ENCODE data around the gene MYCBP.

The MYCBP gene

DNA sequence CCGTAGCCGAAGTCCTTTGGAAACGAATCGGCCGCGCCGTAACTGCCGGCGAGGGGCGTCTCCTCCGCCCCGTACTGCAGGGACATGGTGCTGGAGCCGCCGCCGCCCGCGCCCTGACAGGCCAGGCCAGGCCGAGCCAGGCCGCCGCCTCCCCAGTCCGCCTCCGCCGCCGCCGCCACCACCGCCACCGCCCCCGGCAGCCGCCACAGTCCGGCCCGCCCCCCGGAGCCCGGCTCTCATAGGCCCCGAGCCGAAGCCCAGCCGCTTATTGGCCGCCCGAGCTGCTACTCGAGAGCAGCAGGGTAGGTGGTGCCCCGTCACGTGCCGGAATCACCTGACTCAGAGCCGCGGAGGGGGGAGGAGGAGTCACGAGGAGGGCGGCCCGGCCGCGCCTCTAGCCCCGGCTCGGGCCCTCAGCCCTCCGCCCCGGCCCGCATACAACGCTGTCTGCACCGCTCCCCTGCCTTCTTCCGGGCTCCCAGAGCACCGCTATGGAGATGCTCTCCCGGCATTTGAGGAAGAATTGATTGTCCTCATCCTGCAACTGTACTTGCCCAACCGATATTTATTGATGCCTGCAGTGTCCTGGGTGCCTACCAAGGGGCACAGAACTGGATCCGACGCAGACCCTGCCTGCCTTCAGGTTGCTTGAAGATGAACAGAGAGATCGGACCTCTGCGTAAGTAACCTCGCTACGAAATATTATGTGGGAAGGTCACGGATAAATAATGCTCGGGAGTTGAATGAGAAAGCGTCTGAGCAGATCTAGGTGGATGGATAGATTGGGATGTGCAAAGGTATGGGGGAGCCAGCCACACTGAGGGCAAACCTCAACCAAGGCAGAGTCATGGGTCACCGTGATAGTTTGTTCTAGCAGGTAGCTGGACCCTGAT, 13.3 kb downstream of the MYCBP start, which contains the start of gene RRAGC (continued):
- TF ChIP-seq, protein P1, sequence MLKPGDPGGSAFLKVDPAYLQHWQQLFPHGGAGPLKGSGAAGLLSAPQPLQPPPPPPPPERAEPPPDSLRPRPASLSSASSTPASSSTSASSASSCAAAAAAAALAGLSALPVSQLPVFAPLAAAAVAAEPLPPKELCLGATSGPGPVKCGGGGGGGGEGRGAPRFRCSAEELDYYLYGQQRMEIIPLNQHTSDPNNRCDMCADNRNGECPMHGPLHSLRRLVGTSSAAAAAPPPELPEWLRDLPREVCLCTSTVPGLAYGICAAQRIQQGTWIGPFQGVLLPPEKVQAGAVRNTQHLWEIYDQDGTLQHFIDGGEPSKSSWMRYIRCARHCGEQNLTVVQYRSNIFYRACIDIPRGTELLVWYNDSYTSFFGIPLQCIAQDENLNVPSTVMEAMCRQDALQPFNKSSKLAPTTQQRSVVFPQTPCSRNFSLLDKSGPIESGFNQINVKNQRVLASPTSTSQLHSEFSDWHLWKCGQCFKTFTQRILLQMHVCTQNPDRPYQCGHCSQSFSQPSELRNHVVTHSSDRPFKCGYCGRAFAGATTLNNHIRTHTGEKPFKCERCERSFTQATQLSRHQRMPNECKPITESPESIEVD (tag by site-specific recombination; IDR thresholded peaks at IDR 0.05), result no peak
- TF ChIP-seq, protein P2, sequence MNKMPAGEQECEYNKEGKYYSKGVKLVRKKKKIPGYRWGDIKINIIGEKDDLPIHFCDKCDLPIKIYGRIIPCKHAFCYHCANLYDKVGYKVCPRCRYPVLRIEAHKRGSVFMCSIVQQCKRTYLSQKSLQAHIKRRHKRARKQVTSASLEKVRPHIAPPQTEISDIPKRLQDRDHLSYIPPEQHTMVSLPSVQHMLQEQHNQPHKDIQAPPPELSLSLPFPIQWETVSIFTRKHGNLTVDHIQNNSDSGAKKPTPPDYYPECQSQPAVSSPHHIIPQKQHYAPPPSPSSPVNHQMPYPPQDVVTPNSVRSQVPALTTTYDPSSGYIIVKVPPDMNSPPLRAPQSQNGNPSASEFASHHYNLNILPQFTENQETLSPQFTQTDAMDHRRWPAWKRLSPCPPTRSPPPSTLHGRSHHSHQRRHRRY (tag by site-specific recombination; IDR thresholded peaks at IDR 0.05), result no peak
- TF ChIP-seq ZNF830 (tag by site-specific recombination; IDR thresholded peaks at IDR 0.05; ENCODE audit: low read depth), result no peak
- no peak for TF ChIP-seq ZNF626 (tag by site-specific recombination; IDR thresholded peaks at IDR 0.05)
- TF ChIP-seq ZBTB26 (tag by site-specific recombination; optimal IDR thresholded peaks at IDR 0.05), result peak; percentile 40
- peak; percentile 80 for TF ChIP-seq ZNF660 (tag by site-specific recombination; IDR thresholded peaks at IDR 0.05)
- TF ChIP-seq ZNF521 (tag by site-specific recombination; IDR thresholded peaks at IDR 0.05), result no peak
- TF ChIP-seq KLF7 (tag by site-specific recombination; IDR thresholded peaks at IDR 0.05; ENCODE audit: borderline replicate concordance), result peak; percentile 95
- TF ChIP-seq ZNF549 (tag by site-specific recombination; IDR thresholded peaks at IDR 0.05), result no peak
- no peak for TF ChIP-seq ZNF19 (tag by site-specific recombination; IDR thresholded peaks at IDR 0.05; ENCODE audit: low read depth)
- TF ChIP-seq ZNF843 (tag by site-specific recombination; IDR thresholded peaks at IDR 0.05), result peak; percentile 48; the same call in 1 of the 2 replicates
- TF ChIP-seq, protein P3, sequence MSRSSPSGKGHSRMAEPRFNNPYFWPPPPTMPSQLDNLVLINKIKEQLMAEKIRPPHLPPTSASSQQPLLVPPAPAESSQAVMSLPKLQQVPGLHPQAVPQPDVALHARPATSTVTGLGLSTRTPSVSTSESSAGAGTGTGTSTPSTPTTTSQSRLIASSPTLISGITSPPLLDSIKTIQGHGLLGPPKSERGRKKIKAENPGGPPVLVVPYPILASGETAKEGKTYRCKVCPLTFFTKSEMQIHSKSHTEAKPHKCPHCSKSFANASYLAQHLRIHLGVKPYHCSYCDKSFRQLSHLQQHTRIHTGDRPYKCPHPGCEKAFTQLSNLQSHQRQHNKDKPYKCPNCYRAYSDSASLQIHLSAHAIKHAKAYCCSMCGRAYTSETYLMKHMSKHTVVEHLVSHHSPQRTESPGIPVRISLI (tag by site-specific recombination; IDR thresholded peaks at IDR 0.05), result no peak
- TF ChIP-seq ZNF596 (tag by site-specific recombination; IDR thresholded peaks at IDR 0.05), result no peak
- no peak for TF ChIP-seq ZNF664 (tag by site-specific recombination; IDR thresholded peaks at IDR 0.05)
- no peak for TF ChIP-seq ZNF433 (tag by site-specific recombination; IDR thresholded peaks at IDR 0.05; ENCODE audit: low read depth)
- TF ChIP-seq ZNF23 (tag by site-specific recombination; IDR thresholded peaks at IDR 0.05; ENCODE audit: borderline replicate concordance), result no peak
- peak; percentile 98 for TF ChIP-seq PBX3 (CRISPR knock-in tag; IDR thresholded peaks at IDR 0.05)
- no peak for TF ChIP-seq ZNF658 (tag by site-specific recombination; IDR thresholded peaks at IDR 0.05)
- TF ChIP-seq ZNF561 (tag by site-specific recombination; IDR thresholded peaks at IDR 0.05; ENCODE audit: borderline replicate concordance), result peak; percentile 74; the same call in 1 of the 2 replicates
- TF ChIP-seq ZNF416 (tag by site-specific recombination; IDR thresholded peaks at IDR 0.05), result no peak
- TF ChIP-seq ZBTB17 (tag by site-specific recombination; IDR thresholded peaks at IDR 0.05), result peak; percentile 94
- no peak for TF ChIP-seq ZNF423 (tag by site-specific recombination; IDR thresholded peaks at IDR 0.05)
- TF ChIP-seq KLF16 (tag by site-specific recombination; IDR thresholded peaks at IDR 0.05), result peak; percentile 95
- no peak for TF ChIP-seq ZNF488 (tag by site-specific recombination; IDR thresholded peaks at IDR 0.05)
- peak; percentile 97 for TF ChIP-seq ZBTB8A (tag by site-specific recombination; IDR thresholded peaks at IDR 0.05)
- TF ChIP-seq, protein P4, sequence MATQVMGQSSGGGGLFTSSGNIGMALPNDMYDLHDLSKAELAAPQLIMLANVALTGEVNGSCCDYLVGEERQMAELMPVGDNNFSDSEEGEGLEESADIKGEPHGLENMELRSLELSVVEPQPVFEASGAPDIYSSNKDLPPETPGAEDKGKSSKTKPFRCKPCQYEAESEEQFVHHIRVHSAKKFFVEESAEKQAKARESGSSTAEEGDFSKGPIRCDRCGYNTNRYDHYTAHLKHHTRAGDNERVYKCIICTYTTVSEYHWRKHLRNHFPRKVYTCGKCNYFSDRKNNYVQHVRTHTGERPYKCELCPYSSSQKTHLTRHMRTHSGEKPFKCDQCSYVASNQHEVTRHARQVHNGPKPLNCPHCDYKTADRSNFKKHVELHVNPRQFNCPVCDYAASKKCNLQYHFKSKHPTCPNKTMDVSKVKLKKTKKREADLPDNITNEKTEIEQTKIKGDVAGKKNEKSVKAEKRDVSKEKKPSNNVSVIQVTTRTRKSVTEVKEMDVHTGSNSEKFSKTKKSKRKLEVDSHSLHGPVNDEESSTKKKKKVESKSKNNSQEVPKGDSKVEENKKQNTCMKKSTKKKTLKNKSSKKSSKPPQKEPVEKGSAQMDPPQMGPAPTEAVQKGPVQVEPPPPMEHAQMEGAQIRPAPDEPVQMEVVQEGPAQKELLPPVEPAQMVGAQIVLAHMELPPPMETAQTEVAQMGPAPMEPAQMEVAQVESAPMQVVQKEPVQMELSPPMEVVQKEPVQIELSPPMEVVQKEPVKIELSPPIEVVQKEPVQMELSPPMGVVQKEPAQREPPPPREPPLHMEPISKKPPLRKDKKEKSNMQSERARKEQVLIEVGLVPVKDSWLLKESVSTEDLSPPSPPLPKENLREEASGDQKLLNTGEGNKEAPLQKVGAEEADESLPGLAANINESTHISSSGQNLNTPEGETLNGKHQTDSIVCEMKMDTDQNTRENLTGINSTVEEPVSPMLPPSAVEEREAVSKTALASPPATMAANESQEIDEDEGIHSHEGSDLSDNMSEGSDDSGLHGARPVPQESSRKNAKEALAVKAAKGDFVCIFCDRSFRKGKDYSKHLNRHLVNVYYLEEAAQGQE (tag by site-specific recombination; IDR thresholded peaks at IDR 0.05), result no peak
